HL-60 (cell line): ENCODE results near the gene RAP1GAP2.

Experiments
- DNase-seq, 2 experiments: peaks; one replicate each; pipeline ENCODE4 v3.0.0-alpha.2; 2010 to 2020; ENCODE audit warnings: low read depth in 1 of 2, low spot score in 1 of 2
- H3K27ac ChIP-seq: fragments of 250-450 bp; sonication (Bioruptor Pico); replicated peaks from 2 replicates; pipeline ENCODE4 v1.5.1; 2020; ENCODE audit warnings: mild to moderate bottlenecking, moderate library complexity
- H3K27me3 ChIP-seq: fragments of 250-450 bp; sonication (Bioruptor Pico); 2 replicates; pipeline ENCODE4 v1.5.1; 2021; ENCODE audit warnings: mild to moderate bottlenecking, moderate library complexity; ENCODE audit not compliant: insufficient read depth, poor library complexity, severe bottlenecking
- H3K4me3 ChIP-seq: replicated peaks from 2 replicates; pipeline ENCODE4 v1.5.1; 2011; ENCODE audit warnings: mild to moderate bottlenecking, control low read depth, low read length; ENCODE audit not compliant: insufficient read depth
- CTCF ChIP-seq: IDR thresholded peaks from one replicate; pipeline ENCODE4 v1.5.1; 2011; ENCODE audit warnings: low read length, control low read depth, inconsistent platforms; ENCODE audit not compliant: insufficient read depth
- GABPA ChIP-seq: IDR thresholded peaks from 2 replicates; pipeline ENCODE4 v1.6.1; 2012; ENCODE audit warnings: low read depth
- POLR2AphosphoS5 ChIP-seq: IDR thresholded peaks from 2 replicates; pipeline ENCODE4 v1.6.1; 2012; ENCODE audit warnings: low read depth
- REST ChIP-seq: IDR thresholded peaks from 2 replicates; pipeline ENCODE4 v1.6.1; 2012; ENCODE audit warnings: low read depth; ENCODE audit not compliant: insufficient replicate concordance
- SPI1 ChIP-seq: IDR thresholded peaks from 2 replicates; pipeline ENCODE4 v1.6.1; 2012; ENCODE audit warnings: low read depth, mild to moderate bottlenecking, borderline replicate concordance

The RAP1GAP2 gene

GRCh38 chr17:3020381-3020780 lies 224.1 kb downstream of the RAP1GAP2 start:
- no peak overlapping the region for H3K4me3 ChIP-seq
- H3K27ac ChIP-seq = no peak overlapping the region
- TF ChIP-seq SPI1 (no peak), POLR2AphosphoS5 (no peak), CTCF (no peak), GABPA (no peak)
- no peaks in the 10 kb centered on the region for H3K27me3 ChIP-seq
- DNase-seq = no peak

GRCh38 chr17:3022197-3022596 lies 226.0 kb downstream of the RAP1GAP2 start:
- no peak for TF ChIP-seq CTCF
- TF ChIP-seq SPI1 = no peak
- no peak for TF ChIP-seq POLR2AphosphoS5
- TF ChIP-seq GABPA = no peak
- TF ChIP-seq REST = no peak
- Histone ChIP-seq H3K4me3 (no peak overlapping the region), H3K27ac (no peak overlapping the region), H3K27me3 (no peaks in the 10 kb centered on the region)
- DNase-seq = no peak

- H3K4me3 ChIP-seq = no peak overlapping the region
- no peak for DNase-seq
- no peak for TF ChIP-seq REST
- no peak for TF ChIP-seq CTCF
- TF ChIP-seq POLR2AphosphoS5 = no peak
Observed at GRCh38 chr17:3024346-3024745, 228.1 kb downstream of the RAP1GAP2 start.

GRCh38 chr17:3025421-3026124 lies 229.3 kb downstream of the RAP1GAP2 start:
- H3K27ac ChIP-seq = no peak overlapping the region
- TF ChIP-seq GABPA (no peak), POLR2AphosphoS5 (no peak), SPI1 (no peak), REST (no peak), CTCF (no peak)
- no peak for DNase-seq
- no peaks in the 10 kb centered on the region for H3K27me3 ChIP-seq
- no peak overlapping the region for H3K4me3 ChIP-seq

More at GRCh38 chr17:3024346-3024745, 228.1 kb downstream of the RAP1GAP2 start:
- Histone ChIP-seq H3K27ac (no peak overlapping the region), H3K27me3 (no peaks in the 10 kb centered on the region)
